ENCODE results near the gene PLB1. TPM values are rescaled to one million over a fixed set of nuclear protein-coding genes. Genes with fewer than 3 reads are reported as not detected.

PLB1 gene
- total RNA-seq, 1 experiment from 2014 or later, result 0.44 TPM

DNA sequence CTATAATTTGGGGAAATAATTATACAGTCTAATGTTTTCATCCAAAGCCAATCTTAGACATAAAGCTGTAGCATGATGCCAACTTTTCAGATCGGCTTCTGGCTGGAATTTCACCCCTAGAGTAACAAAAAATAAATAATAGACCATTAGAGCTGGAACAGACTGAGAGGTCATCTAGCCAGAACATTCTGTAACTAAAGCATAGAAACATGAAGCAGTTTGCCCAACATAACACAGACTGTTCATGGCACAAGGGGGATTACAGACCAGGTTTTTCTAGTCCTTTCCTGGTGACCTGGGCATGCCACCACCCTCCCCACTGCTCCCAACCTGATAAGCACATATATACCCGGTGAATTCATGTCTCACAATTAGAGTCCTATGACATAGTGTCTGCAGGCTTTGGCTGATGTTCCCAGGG, 139.3 kb downstream of the PLB1 start:
- Mint-ChIP-seq H3K9me3 (no peaks in the 10 kb centered on the region), H3K4me1 (no peaks in the 10 kb centered on the region), H3K36me3 (no peaks in the 10 kb centered on the region), H3K4me3 (no peak overlapping the region), H3K27ac (no peak overlapping the region), H3K27me3 (ENCODE audit: low read depth) (no peaks in the 10 kb centered on the region)
- no peak for TF ChIP-seq ZNF232 (CRISPR knock-in tag; IDR thresholded peaks at IDR 0.05)
- TF ChIP-seq USF2 (CRISPR knock-in tag; IDR thresholded peaks at IDR 0.05), result no peak
- TF ChIP-seq ZNF671 (CRISPR knock-in tag; IDR thresholded peaks at IDR 0.05), result no peak
- TF ChIP-seq NR2C2 (CRISPR knock-in tag; IDR thresholded peaks at IDR 0.05), result no peak
- no peak for TF ChIP-seq ESRRA (CRISPR knock-in tag; IDR thresholded peaks at IDR 0.05; ENCODE audit: borderline replicate concordance)
- TF ChIP-seq JAZF1 (CRISPR knock-in tag; IDR thresholded peaks at IDR 0.05), result no peak
- TF ChIP-seq ZNF281 (CRISPR knock-in tag; IDR thresholded peaks at IDR 0.05), result no peak
- no peak for TF ChIP-seq KAT7 (CRISPR knock-in tag; IDR thresholded peaks at IDR 0.05; ENCODE audit: borderline replicate concordance)
- TF ChIP-seq JUN (CRISPR knock-in tag; IDR thresholded peaks at IDR 0.05), result no peak
- no peak for TF ChIP-seq ATF2 (CRISPR knock-in tag; IDR thresholded peaks at IDR 0.05; ENCODE audit: borderline replicate concordance, low read depth)
- TF ChIP-seq PRDM15 (CRISPR knock-in tag; IDR thresholded peaks at IDR 0.05), result no peak
- TF ChIP-seq ZMAT4 (CRISPR knock-in tag; IDR thresholded peaks at IDR 0.05), result no peak
- no peak for TF ChIP-seq MXD4 (CRISPR knock-in tag; IDR thresholded peaks at IDR 0.05; ENCODE audit: borderline replicate concordance)
- no peak for DNase-seq (ENCODE audit: low spot score)
- no peak for ATAC-seq
- POLR2A ChIA-PET, result no interaction called here
- CTCF ChIA-PET, result no interaction called here

DNA sequence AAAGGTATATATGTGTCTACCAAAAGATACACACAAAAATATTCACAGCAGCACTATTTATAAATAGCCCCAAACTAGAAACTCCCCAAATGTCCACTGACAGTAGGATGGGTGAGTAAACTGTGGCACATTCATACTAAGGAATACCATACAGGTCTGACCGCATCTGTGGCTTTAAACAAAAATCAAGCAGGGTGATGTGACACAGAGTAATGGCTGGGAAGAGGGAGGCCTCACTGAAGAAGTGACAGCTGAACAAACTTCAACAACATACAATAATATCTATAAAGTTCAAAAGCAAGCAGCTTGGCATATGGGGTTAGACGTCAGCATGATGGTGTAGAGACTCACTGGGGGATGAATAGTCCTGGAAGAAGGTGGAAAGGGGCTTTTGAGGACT, 140.6 kb downstream of the PLB1 start:
- ChIA-PET POLR2A (no interaction called here), CTCF (interaction anchor here (1.1 kb wide), 1 partner anchor 42 kb away, joined by 3 read pairs; no protein-coding TSS in a partner anchor)
- DNase-seq (ENCODE audit: low spot score) (no peak), ATAC-seq (no peak)
- no peaks in the 10 kb centered on the region for H3K36me3 Mint-ChIP-seq
- no peaks in the 10 kb centered on the region for H3K27me3 Mint-ChIP-seq (ENCODE audit: low read depth)
- no peaks in the 10 kb centered on the region for H3K4me1 Mint-ChIP-seq
- no peaks in the 10 kb centered on the region for H3K9me3 Mint-ChIP-seq
- no peak overlapping the region for H3K27ac Mint-ChIP-seq
- H3K4me3 Mint-ChIP-seq, result no peak overlapping the region
- TF ChIP-seq USF1 (CRISPR knock-in tag; IDR thresholded peaks at IDR 0.05) (no peak), JUN (CRISPR knock-in tag; IDR thresholded peaks at IDR 0.05) (no peak), JAZF1 (CRISPR knock-in tag; IDR thresholded peaks at IDR 0.05) (no peak), AFF4 (CRISPR knock-in tag; IDR thresholded peaks at IDR 0.05; ENCODE audit: borderline replicate concordance) (no peak), NR1H2 (CRISPR knock-in tag; IDR thresholded peaks at IDR 0.05) (no peak), NFATC4 (CRISPR knock-in tag; IDR thresholded peaks at IDR 0.05) (no peak), NFYB (CRISPR knock-in tag; conservative IDR thresholded peaks at IDR 0.05; ENCODE audit: low read depth) (no peak), ZNF512 (CRISPR knock-in tag; IDR thresholded peaks at IDR 0.05; ENCODE audit: borderline replicate concordance) (no peak), SMAD3 (CRISPR knock-in tag; IDR thresholded peaks at IDR 0.05; ENCODE audit: borderline replicate concordance) (no peak)
